DND-41 (cell line): ENCODE data around the gene MAP1LC3B2.

Experiments used
- ATAC-seq: fragments of 200-7000 bp; cut with Tn5 transposase; 3 replicates; pipeline ENCODE4 v1.9.1; 2021; ENCODE audit warnings: low read depth; ENCODE audit not compliant: insufficient read depth
- DNase-seq: peaks from one replicate; pipeline ENCODE4 v3.0.0-alpha.2; 2020
- H2AFZ ChIP-seq: 2 replicates; pipeline ENCODE4 v1.6.0; 2012; ENCODE audit warnings: low read depth, low read length
- H3K27ac ChIP-seq: 2 replicates; pipeline ENCODE4 v1.5.1; 2012; ENCODE audit warnings: low read length, inconsistent platforms
- H3K27me3 ChIP-seq: fragments of 200-600 bp; sonication (generic); 2 replicates; pipeline ENCODE4 v1.6.0; 2012; ENCODE audit warnings: low read length, mild to moderate bottlenecking, inconsistent platforms; ENCODE audit not compliant: insufficient read depth, poor library complexity
- H3K36me3 ChIP-seq: 2 replicates; pipeline ENCODE4 v1.5.1; 2012; ENCODE audit warnings: low read length, inconsistent platforms; ENCODE audit not compliant: insufficient read depth
- H3K4me1 ChIP-seq: 2 replicates; pipeline ENCODE4 v1.5.1; 2012; ENCODE audit warnings: mild to moderate bottlenecking, low read length; ENCODE audit not compliant: insufficient read depth
- H3K4me2 ChIP-seq: 2 replicates; pipeline ENCODE4 v1.6.0; 2012; ENCODE audit warnings: mild to moderate bottlenecking, moderate library complexity, low read length, inconsistent platforms; ENCODE audit not compliant: insufficient read depth
- H3K4me3 ChIP-seq, 2 experiments: fragments of 200-600 bp in 1 of 2; shearing (Covaris generic) in 1 of 2; 2 replicates each; pipeline ENCODE4 v1.5.1; 2012 to 2016; ENCODE audit warnings: inconsistent platforms in 2 of 2, low read length in 2 of 2, mild to moderate bottlenecking in 2 of 2, low read depth in 1 of 2, moderate library complexity in 1 of 2
- H3K79me2 ChIP-seq: 2 replicates; pipeline ENCODE4 v1.6.0; 2012; ENCODE audit warnings: low read length, inconsistent platforms; ENCODE audit not compliant: insufficient read depth
- H3K9ac ChIP-seq: 2 replicates; pipeline ENCODE4 v1.6.0; 2012; ENCODE audit warnings: low read depth, mild to moderate bottlenecking, inconsistent platforms, low read length, moderate library complexity
- H3K9me3 ChIP-seq: 2 replicates; pipeline ENCODE4 v1.5.1; 2012; ENCODE audit warnings: low read length, moderate library complexity, mild to moderate bottlenecking, inconsistent platforms; ENCODE audit not compliant: insufficient read depth, severe bottlenecking
- H4K20me1 ChIP-seq: 2 replicates; pipeline ENCODE4 v1.6.0; 2012; ENCODE audit warnings: low read length; ENCODE audit not compliant: insufficient read depth
- EZH2 ChIP-seq: IDR thresholded peaks from 3 replicates; pipeline ENCODE4 v1.6.1; 2012; ENCODE audit warnings: borderline replicate concordance, low read depth, mild to moderate bottlenecking, moderate library complexity, low read length, inconsistent platforms; ENCODE audit not compliant: severe bottlenecking
- TF ChIP-seq, protein P1 (sequence below): IDR thresholded peaks from 2 replicates; pipeline ENCODE4 v1.5.1; 2012; ENCODE audit warnings: borderline replicate concordance, low read length, moderate library complexity, mild to moderate bottlenecking; ENCODE audit not compliant: poor library complexity, severe bottlenecking; ENCODE audit errors: extremely low read depth

MAP1LC3B2 gene

DNA sequence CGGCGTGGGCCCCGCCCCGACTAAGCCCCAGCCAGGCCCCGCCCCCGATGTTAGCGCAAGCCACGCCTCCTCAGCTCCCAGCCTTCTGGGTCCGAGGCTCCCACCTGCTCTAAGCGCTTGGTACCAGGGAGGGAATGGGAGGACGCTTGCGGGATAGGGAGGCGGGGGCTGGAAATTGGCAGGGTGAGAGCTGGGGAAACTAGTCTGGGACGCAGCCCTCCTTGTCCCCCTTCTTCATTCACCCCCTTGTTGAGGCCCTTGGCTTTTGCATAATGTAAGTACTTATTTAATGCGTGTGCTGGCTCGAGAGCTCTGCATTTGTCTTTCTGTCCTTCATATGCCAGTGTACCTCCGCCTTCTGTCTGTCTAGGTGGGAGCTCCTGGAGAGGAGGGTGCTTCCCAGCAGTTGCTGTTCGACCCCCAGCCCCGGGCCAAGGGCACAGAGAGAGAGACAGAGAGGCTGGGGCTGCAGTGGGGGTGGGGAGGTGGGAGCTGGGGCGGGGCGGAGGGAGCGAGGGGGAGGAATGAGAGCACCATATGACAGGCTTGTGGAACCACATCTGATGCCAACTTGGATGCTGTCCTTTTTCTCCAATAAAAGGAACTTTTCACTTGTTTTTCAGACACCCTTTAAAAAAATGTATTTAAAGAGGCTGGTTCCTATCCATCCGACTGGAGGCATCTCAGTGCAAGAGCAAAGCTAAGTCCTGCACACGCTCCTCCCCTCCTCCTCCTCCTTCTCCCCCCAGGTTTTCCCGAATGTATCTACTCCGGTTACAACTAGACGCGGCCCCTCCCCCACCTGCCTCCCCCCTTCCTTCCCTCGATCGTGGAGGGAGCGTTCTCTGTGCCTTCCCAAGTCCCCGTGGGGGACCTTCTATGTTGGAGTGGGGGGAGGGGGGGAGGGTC, 25.6 kb upstream of the MAP1LC3B2 start:
- ATAC-seq (peak; percentile 93), DNase-seq (peak; percentile 88)
- no peak for TF ChIP-seq EZH2
- H3K27ac ChIP-seq: peak overlapping the region; percentile 78
- H3K9me3 ChIP-seq: no peaks in the 10 kb centered on the region
- H3K4me1 ChIP-seq: peaks cover 24% of the 10 kb centered on the region
- no peaks in the 10 kb centered on the region for H3K27me3 ChIP-seq
- peak overlapping the region; percentile 92 for H2AFZ ChIP-seq
- H3K4me2 ChIP-seq: peak overlapping the region; percentile 97
- H3K79me2 ChIP-seq: no peaks in the 10 kb centered on the region
- H3K4me3 ChIP-seq: peak overlapping the region; percentile 36 to 74
- H3K36me3 ChIP-seq: no peaks in the 10 kb centered on the region
- peak overlapping the region; percentile 62 for H3K9ac ChIP-seq
- H4K20me1 ChIP-seq: no peaks in the 10 kb centered on the region

DNA sequence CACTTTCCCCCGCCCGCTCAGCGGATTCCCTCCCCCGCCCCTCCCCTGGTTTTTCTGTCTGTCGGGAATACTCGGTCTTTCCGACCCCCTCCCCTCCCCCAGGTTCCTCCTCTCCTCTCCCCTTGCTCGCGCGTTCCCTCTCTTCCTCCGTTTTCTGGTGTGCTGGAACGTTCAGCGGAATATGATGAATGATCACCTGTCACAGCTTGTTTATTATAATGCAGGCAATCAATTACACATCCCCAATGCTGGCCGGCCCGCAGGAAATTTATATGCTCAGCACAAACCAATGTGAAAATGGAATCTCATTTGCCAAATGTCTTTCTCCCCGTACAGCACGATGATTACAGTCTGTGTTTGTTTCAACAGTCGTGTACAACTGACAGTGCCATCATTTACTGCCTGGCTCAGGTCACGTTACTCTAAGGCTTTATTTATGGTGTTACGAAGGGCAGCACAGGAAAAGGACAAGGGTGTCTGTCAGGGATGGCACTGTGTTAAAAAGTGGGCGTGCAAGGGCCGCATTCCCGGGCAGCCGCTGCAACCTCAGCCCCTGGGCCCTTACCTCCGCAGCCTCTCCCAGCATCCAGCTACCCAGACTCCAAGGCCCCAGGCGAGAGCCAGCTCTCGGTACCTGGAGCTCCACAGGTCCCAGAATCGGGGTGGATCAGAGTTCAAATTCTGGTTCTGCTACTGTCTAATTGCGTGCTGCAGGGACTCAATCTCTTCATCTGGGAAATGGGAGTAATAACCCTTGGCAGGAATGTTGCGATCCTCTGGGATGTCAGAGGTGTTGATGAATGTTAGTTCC, 24.7 kb upstream of the MAP1LC3B2 start:
- no peak for ATAC-seq
- H3K4me3 ChIP-seq: no peak overlapping the region
- H2AFZ ChIP-seq: no peak overlapping the region

DNA sequence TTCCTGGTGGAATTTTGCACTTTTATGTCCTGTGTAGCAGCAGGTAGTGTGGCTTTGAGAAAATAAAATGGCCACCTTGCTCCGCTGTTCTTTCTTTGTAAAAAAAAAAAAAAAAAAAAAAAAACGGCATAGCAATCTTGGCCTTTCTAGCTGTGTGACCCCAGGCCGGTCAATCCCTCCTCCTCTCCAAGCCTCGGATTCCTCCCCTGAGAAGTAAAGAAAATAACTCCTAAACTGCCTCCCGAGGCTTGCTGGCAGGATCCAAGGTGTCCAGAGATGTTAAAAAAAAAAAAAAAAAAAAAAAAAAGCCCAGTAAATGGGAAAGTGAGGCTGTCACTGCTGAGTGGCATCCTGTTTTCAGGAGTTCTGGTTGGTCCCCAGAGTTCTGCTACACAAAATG, 23.9 kb upstream of the MAP1LC3B2 start:
- no peak for ATAC-seq
- no peaks in the 10 kb centered on the region for H4K20me1 ChIP-seq
- H3K27ac ChIP-seq: no peak overlapping the region
- no peak overlapping the region for H3K4me2 ChIP-seq
- no peak overlapping the region for H3K9ac ChIP-seq
- TF ChIP-seq, protein P1, sequence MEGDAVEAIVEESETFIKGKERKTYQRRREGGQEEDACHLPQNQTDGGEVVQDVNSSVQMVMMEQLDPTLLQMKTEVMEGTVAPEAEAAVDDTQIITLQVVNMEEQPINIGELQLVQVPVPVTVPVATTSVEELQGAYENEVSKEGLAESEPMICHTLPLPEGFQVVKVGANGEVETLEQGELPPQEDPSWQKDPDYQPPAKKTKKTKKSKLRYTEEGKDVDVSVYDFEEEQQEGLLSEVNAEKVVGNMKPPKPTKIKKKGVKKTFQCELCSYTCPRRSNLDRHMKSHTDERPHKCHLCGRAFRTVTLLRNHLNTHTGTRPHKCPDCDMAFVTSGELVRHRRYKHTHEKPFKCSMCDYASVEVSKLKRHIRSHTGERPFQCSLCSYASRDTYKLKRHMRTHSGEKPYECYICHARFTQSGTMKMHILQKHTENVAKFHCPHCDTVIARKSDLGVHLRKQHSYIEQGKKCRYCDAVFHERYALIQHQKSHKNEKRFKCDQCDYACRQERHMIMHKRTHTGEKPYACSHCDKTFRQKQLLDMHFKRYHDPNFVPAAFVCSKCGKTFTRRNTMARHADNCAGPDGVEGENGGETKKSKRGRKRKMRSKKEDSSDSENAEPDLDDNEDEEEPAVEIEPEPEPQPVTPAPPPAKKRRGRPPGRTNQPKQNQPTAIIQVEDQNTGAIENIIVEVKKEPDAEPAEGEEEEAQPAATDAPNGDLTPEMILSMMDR: no peak
- TF ChIP-seq EZH2: no peak
- H2AFZ ChIP-seq: no peak overlapping the region
- no peaks in the 10 kb centered on the region for H3K36me3 ChIP-seq
- DNase-seq: no peak
- H3K4me3 ChIP-seq: no peak overlapping the region
- peaks cover 24% of the 10 kb centered on the region for H3K4me1 ChIP-seq
- H3K9me3 ChIP-seq: no peaks in the 10 kb centered on the region
- H3K79me2 ChIP-seq: no peaks in the 10 kb centered on the region
- no peaks in the 10 kb centered on the region for H3K27me3 ChIP-seq

More for the DNA sequence above, 24.7 kb upstream of the MAP1LC3B2 start:
- no peak overlapping the region for H3K9ac ChIP-seq
- H3K9me3 ChIP-seq: no peaks in the 10 kb centered on the region
- TF ChIP-seq, protein P1: no peak
- TF ChIP-seq EZH2: no peak
- H3K4me2 ChIP-seq: peak overlapping the region; percentile 97
- peaks cover 24% of the 10 kb centered on the region for H3K4me1 ChIP-seq
- H3K36me3 ChIP-seq: no peaks in the 10 kb centered on the region
- H4K20me1 ChIP-seq: no peaks in the 10 kb centered on the region
- no peaks in the 10 kb centered on the region for H3K27me3 ChIP-seq
- no peak overlapping the region for H3K27ac ChIP-seq
- no peaks in the 10 kb centered on the region for H3K79me2 ChIP-seq
- no peak for DNase-seq
